NOMO-1 (cell line): ENCODE results near the gene AATK.

ENCODE experiments used
- DNase-seq, 2 experiments: peaks; one replicate each; lab custom pipeline; 2025; ENCODE audit not compliant: unreplicated experiment in 2 of 2; lab: John Stamatoyannopoulos, UW

The AATK gene

GRCh38 chr17:81166033-81166492 is at the start of gene AATK:
AATK (minus strand) TSS chr17:81166221; CDS start chr17:81165992, 229 bp downstream.
- no peak for DNase-seq

- DNase-seq: no peak
Measured at GRCh38 chr17:81213978-81214377, 48.0 kb upstream of the AATK start.

- DNase-seq: no peak
Measured at GRCh38 chr17:81212365-81212764, 46.3 kb upstream of the AATK start.

- DNase-seq: no peak
Measured at GRCh38 chr17:81210868-81211267, 44.8 kb upstream of the AATK start.

GRCh38 chr17:81210466-81210865 is 44.4 kb upstream of the AATK start:
- no peak for DNase-seq

- DNase-seq: no peak
Measured at GRCh38 chr17:81209141-81209540, 43.1 kb upstream of the AATK start.

- DNase-seq: no peak
Measured at GRCh38 chr17:81208651-81209050, 42.6 kb upstream of the AATK start.

- DNase-seq: no peak
Measured at GRCh38 chr17:81207610-81208581, 41.9 kb upstream of the AATK start.

- DNase-seq: no peak
Measured at GRCh38 chr17:81206657-81207056, 40.6 kb upstream of the AATK start.

GRCh38 chr17:81206166-81206565 is 40.1 kb upstream of the AATK start:
- DNase-seq: no peak

- no peak for DNase-seq
Measured at GRCh38 chr17:81204578-81204977, 38.6 kb upstream of the AATK start.

- DNase-seq: no peak
Measured at GRCh38 chr17:81203136-81203535, 37.1 kb upstream of the AATK start.

GRCh38 chr17:81202318-81202717 is 36.3 kb upstream of the AATK start:
- no peak for DNase-seq

GRCh38 chr17:81200695-81201580 is 34.9 kb upstream of the AATK start:
- peak; percentile 10 to 31 for DNase-seq

GRCh38 chr17:81200201-81200600 is 34.2 kb upstream of the AATK start:
- DNase-seq: no peak

GRCh38 chr17:81199482-81199830 is 33.4 kb upstream of the AATK start:
- no peak for DNase-seq

- DNase-seq: no peak
Measured at GRCh38 chr17:81198826-81199481, 32.9 kb upstream of the AATK start.

- DNase-seq: no peak
Measured at GRCh38 chr17:81197831-81198490, 31.9 kb upstream of the AATK start.

GRCh38 chr17:81197409-81197795 is 31.4 kb upstream of the AATK start:
- DNase-seq: no peak
